ENCODE results near the gene PARP9. TPM values are rescaled to one million over a fixed set of nuclear protein-coding genes. Genes with fewer than 3 reads are reported as not detected.
"Not testable (repeated sequence)": the region's sequence is repeated elsewhere in the genome, so short reads cannot be mapped to it uniquely, and the experiment has no call there.

The PARP9 gene
- total RNA-seq, 1 donor from 2014 or later: 2.7 TPM

DNA sequence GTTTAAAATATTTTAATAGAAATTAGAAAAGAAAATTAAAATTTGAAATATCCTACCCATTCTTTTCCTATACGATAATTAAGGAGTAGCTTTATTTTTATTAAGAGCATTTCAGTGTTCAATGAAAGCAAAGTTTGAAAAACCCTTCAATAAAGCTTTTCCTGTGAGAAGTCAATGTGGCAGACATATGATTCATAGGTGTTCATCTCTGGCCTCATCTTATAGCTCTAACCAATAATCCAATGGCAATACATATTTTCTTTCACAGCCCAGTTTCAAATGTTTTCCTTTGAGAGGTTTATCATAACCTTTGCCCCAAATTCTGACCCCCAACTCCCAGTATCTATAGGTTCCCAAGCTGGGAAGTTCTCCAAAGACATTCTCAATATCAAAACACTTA, 57.6 kb downstream of the PARP9 start:
- no peak for DNase-seq (ENCODE audit: low spot score)
- Mint-ChIP-seq H3K4me3 (ENCODE audit: unreplicated experiment) (no peak overlapping the region), H3K36me3 (ENCODE audit: low read depth, unreplicated experiment) (no peaks in the 10 kb centered on the region), H3K27ac (ENCODE audit: unreplicated experiment) (no peak overlapping the region), H3K27me3 (ENCODE audit: unreplicated experiment) (no peaks in the 10 kb centered on the region), H3K9me3 (ENCODE audit: unreplicated experiment) (no peaks in the 10 kb centered on the region), H3K4me1 (ENCODE audit: unreplicated experiment) (peaks cover 26% of the 10 kb centered on the region)
- TF ChIP-seq, protein P1, sequence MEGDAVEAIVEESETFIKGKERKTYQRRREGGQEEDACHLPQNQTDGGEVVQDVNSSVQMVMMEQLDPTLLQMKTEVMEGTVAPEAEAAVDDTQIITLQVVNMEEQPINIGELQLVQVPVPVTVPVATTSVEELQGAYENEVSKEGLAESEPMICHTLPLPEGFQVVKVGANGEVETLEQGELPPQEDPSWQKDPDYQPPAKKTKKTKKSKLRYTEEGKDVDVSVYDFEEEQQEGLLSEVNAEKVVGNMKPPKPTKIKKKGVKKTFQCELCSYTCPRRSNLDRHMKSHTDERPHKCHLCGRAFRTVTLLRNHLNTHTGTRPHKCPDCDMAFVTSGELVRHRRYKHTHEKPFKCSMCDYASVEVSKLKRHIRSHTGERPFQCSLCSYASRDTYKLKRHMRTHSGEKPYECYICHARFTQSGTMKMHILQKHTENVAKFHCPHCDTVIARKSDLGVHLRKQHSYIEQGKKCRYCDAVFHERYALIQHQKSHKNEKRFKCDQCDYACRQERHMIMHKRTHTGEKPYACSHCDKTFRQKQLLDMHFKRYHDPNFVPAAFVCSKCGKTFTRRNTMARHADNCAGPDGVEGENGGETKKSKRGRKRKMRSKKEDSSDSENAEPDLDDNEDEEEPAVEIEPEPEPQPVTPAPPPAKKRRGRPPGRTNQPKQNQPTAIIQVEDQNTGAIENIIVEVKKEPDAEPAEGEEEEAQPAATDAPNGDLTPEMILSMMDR (IDR thresholded peaks at IDR 0.05; ENCODE audit: unreplicated experiment): no peak

DNA sequence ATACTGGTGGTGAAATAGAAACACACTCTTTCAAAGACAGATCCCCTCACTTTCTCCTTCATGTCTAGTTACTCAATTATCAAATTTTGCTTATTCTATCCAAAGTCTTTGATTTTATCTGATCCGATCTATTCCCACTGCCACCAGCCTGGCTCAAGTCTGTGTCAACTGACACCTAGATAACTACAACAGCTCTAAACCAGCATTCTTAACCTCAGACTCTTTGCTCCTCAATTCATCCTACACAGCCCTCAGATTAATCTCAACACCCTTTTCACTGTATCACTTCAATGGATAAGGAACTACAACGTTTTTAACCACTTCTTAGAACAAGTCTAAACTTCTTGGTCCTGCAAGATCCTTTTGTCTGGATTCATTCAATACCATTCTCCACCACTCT, 58.4 kb downstream of the PARP9 start:
- no peaks in the 10 kb centered on the region for H3K9me3 Mint-ChIP-seq (ENCODE audit: unreplicated experiment)
- peaks cover 4% of the 10 kb centered on the region for H3K27me3 Mint-ChIP-seq (ENCODE audit: unreplicated experiment)
- TF ChIP-seq, protein P1 (IDR thresholded peaks at IDR 0.05; ENCODE audit: unreplicated experiment): no peak
- DNase-seq (ENCODE audit: low spot score): no peak
- H3K36me3 Mint-ChIP-seq (ENCODE audit: low read depth, unreplicated experiment): peaks cover 3% of the 10 kb centered on the region
- no peak overlapping the region for H3K27ac Mint-ChIP-seq (ENCODE audit: unreplicated experiment)
- H3K4me3 Mint-ChIP-seq (ENCODE audit: unreplicated experiment): no peak overlapping the region
- H3K4me1 Mint-ChIP-seq (ENCODE audit: unreplicated experiment): peaks cover 18% of the 10 kb centered on the region

DNA sequence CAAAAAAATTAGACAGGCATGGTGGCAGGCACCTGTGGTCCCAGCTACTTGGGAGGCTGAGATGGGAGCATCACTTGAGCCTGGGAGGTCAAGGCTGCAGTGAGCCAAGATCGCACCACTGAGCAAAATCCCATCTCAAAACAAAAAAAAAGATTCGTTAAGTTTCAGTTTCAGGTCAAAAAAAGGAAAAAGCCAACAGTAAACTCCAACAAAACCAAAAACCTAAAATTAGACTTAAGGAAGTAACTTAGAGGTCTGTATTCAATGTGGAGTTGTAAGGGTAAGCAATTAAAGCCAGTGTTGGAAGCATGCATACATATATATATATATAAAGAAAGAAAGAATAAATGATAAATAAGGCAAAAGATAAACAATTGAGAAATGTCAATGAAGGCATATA, 61.2 kb downstream of the PARP9 start:
- Mint-ChIP-seq H3K4me1 (ENCODE audit: unreplicated experiment) (peaks cover 12% of the 10 kb centered on the region), H3K4me3 (ENCODE audit: unreplicated experiment) (no peak overlapping the region), H3K27ac (ENCODE audit: unreplicated experiment) (no peak overlapping the region), H3K9me3 (ENCODE audit: unreplicated experiment) (no peaks in the 10 kb centered on the region), H3K27me3 (ENCODE audit: unreplicated experiment) (peaks cover 6% of the 10 kb centered on the region), H3K36me3 (ENCODE audit: low read depth, unreplicated experiment) (peaks cover 3% of the 10 kb centered on the region)
- DNase-seq (ENCODE audit: low spot score): no peak
- TF ChIP-seq, protein P1 (IDR thresholded peaks at IDR 0.05; ENCODE audit: unreplicated experiment): no peak

DNA sequence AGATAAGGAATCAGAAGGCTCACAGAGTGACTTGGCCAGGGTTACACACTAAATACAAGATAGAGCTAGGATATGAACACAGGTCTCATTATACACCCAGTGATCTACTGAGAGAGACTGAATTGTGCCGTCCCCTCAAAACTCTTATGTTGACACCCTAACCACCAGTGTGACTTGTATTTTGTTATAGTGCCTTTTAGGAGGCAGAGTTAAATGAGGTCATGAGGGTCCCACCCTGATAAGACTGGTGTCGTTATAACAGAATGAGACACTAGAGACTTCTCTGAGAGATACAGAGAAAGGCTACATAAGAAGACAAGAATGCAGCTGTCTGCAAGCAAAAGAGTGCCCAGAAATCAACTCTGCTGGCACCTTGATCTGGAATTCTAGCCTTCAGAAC, 62.0 kb downstream of the PARP9 start:
- Mint-ChIP-seq H3K27ac (ENCODE audit: unreplicated experiment) (no peak overlapping the region), H3K9me3 (ENCODE audit: unreplicated experiment) (no peaks in the 10 kb centered on the region), H3K4me3 (ENCODE audit: unreplicated experiment) (no peak overlapping the region), H3K4me1 (ENCODE audit: unreplicated experiment) (peaks cover 13% of the 10 kb centered on the region), H3K27me3 (ENCODE audit: unreplicated experiment) (peaks cover 6% of the 10 kb centered on the region), H3K36me3 (ENCODE audit: low read depth, unreplicated experiment) (peaks cover 3% of the 10 kb centered on the region)
- DNase-seq (ENCODE audit: low spot score): no peak
- TF ChIP-seq, protein P1 (IDR thresholded peaks at IDR 0.05; ENCODE audit: unreplicated experiment): no peak

DNA sequence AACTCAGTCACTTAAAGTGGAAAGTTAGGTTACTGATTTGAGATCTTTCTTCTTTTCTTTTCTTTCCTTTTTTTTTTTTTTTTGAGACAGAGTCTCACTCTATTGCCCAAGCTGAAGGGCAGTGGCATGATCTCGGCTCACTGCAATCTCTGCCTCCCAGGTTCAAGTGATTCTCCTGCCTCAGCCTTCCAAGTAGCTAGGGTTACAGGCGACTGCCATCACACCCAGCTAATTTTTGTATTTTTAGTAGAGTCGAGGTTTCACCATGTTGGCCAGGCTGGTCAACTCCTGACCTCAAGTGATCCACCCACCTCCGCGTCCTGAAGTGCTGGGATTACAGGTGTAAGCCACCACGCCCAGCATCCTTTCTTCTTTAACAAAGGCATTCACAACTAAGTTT, 63.1 kb downstream of the PARP9 start:
- not testable (repeated sequence) for H3K27ac Mint-ChIP-seq (ENCODE audit: unreplicated experiment); H3K36me3 Mint-ChIP-seq (ENCODE audit: low read depth, unreplicated experiment); H3K4me3 Mint-ChIP-seq (ENCODE audit: unreplicated experiment); H3K27me3 Mint-ChIP-seq (ENCODE audit: unreplicated experiment); H3K9me3 Mint-ChIP-seq (ENCODE audit: unreplicated experiment); DNase-seq (ENCODE audit: low spot score)
- peaks cover 18% of the 10 kb centered on the region for H3K4me1 Mint-ChIP-seq (ENCODE audit: unreplicated experiment)

DNA sequence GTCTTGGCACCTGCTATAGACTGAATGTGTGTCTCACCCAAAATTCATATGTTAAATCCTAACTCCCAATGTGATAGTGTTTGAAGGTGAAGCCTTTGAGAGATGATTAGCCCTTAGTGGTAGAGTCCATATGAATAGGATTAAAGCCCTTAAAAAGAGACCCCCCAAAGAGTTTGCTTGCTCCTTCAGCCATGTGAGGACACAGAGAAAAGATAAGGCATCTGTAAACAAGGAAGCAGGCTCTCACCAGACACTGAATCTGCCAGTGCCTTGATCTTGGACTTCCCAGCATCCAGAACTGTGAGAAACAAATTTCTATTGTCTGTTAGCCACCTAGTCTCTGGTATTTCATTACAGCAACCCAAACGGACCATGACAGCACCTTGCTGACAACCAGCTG, 65.9 kb downstream of the PARP9 start:
- Mint-ChIP-seq H3K27ac (ENCODE audit: unreplicated experiment) (peak overlapping the region; percentile 5), H3K4me3 (ENCODE audit: unreplicated experiment) (no peak overlapping the region), H3K9me3 (ENCODE audit: unreplicated experiment) (no peaks in the 10 kb centered on the region), H3K36me3 (ENCODE audit: low read depth, unreplicated experiment) (peaks cover 16% of the 10 kb centered on the region), H3K4me1 (ENCODE audit: unreplicated experiment) (peaks cover 27% of the 10 kb centered on the region), H3K27me3 (ENCODE audit: unreplicated experiment) (peaks cover 6% of the 10 kb centered on the region)
- TF ChIP-seq, protein P1 (IDR thresholded peaks at IDR 0.05; ENCODE audit: unreplicated experiment): no peak
- DNase-seq (ENCODE audit: low spot score): no peak

Data from endothelial cell (in vitro differentiated cells).